Activated naive CD4-positive, alpha-beta T cell treated with anti-CD3 and anti-CD28 coated beads, Interleukin-2, amount 50 U/mL, for 24 hours (primary cell): ENCODE data around the gene OST4.

Source experiments
- H3K27ac Mint-ChIP-seq: one replicate; pipeline ENCODE4 v1.8.0; 2021; ENCODE audit warnings: mild to moderate bottlenecking, mixed read lengths
- H3K27me3 Mint-ChIP-seq: one replicate; pipeline ENCODE4 v1.8.0; 2021; ENCODE audit warnings: mixed read lengths
- H3K36me3 Mint-ChIP-seq: one replicate; pipeline ENCODE4 v1.8.0; 2021; ENCODE audit warnings: mixed read lengths
- H3K4me1 Mint-ChIP-seq: one replicate; pipeline ENCODE4 v1.8.0; 2021; ENCODE audit warnings: mixed read lengths
- H3K4me3 Mint-ChIP-seq: one replicate; pipeline ENCODE4 v1.8.0; 2021; ENCODE audit warnings: mild to moderate bottlenecking, mixed read lengths
- H3K9me3 Mint-ChIP-seq: one replicate; pipeline ENCODE4 v1.8.0; 2021; ENCODE audit warnings: mixed read lengths

The OST4 gene

GRCh38 chr2:27033253-27033852, 38.1 kb downstream of the OST4 start:
- Mint-ChIP-seq H3K27me3 (no peaks in the 10 kb centered on the region), H3K4me1 (peaks cover 40% of the 10 kb centered on the region), H3K27ac (peak overlapping the region; percentile 68), H3K9me3 (no peaks in the 10 kb centered on the region), H3K4me3 (peak overlapping the region; percentile 93), H3K36me3 (peaks cover 6% of the 10 kb centered on the region)

DNA sequence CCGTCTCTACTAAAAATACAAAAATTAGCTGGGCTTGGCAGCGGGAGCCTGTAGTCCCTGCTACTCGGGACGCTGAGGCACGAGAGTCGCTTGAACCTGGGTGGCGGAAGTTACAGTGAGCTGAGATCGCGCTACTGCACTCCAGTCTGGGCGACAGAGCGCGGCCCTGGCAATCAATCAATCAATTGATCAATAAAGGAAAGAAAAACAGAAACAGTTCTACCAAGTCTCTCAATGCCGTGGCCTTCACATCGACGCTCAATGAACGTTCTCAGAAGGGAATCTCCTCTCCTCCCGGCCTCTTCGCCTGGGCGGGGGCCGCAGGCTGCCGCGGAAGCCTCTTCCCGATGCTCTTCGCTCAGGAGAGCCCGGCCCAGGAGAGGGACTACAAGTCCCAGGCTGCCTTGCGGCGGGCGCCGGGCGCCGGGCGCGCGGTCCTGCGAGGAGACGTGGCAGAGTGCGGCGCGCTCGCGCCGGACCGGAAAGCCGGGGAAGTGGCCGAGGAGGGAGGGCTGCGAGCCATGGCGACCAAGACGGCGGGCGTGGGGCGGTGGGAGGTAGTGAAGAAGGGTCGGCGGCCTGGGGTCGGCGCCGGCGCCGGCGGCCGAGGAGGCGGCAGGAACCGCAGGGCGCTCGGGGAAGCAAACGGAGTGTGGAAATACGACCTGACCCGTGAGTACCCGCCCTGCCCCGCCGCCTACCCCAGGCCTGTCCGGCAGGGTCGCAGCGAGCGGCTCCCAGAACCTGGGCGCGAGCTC, 38.8 kb downstream of the OST4 start, which contains the start of gene TMEM214:
Gene TMEM214 (plus strand): TSS at position 471 of the 758 bp plus-strand sequence. CDS start 51 bp downstream, at position 522.
- no peaks in the 10 kb centered on the region for H3K9me3 Mint-ChIP-seq
- H3K27me3 Mint-ChIP-seq, result no peaks in the 10 kb centered on the region
- peaks cover 6% of the 10 kb centered on the region for H3K36me3 Mint-ChIP-seq
- H3K4me3 Mint-ChIP-seq, result peak within 1 kb of the TSS; percentile 93
- H3K27ac Mint-ChIP-seq, result peak within 1 kb of the TSS; percentile 91
- H3K4me1 Mint-ChIP-seq, result peaks cover 40% of the 10 kb centered on the region

- Mint-ChIP-seq H3K27me3 (no peaks in the 10 kb centered on the region), H3K4me1 (peaks cover 28% of the 10 kb centered on the region), H3K4me3 (no peak overlapping the region), H3K27ac (no peak overlapping the region), H3K9me3 (no peaks in the 10 kb centered on the region), H3K36me3 (peaks cover 1% of the 10 kb centered on the region)
These were observed 42.4 kb downstream of the OST4 start for GRCh38 chr2:27029051-27029450.

- no peaks in the 10 kb centered on the region for H3K36me3 Mint-ChIP-seq
- H3K27me3 Mint-ChIP-seq, result no peaks in the 10 kb centered on the region
- no peak overlapping the region for H3K4me3 Mint-ChIP-seq
- H3K9me3 Mint-ChIP-seq, result no peaks in the 10 kb centered on the region
- H3K27ac Mint-ChIP-seq, result no peak overlapping the region
- peaks cover 16% of the 10 kb centered on the region for H3K4me1 Mint-ChIP-seq
These were observed 44.2 kb downstream of the OST4 start for GRCh38 chr2:27027211-27027651.

GRCh38 chr2:27025861-27026851, 45.3 kb downstream of the OST4 start:
- Mint-ChIP-seq H3K27ac (no peak overlapping the region), H3K36me3 (no peaks in the 10 kb centered on the region), H3K4me3 (no peak overlapping the region), H3K27me3 (no peaks in the 10 kb centered on the region), H3K9me3 (no peaks in the 10 kb centered on the region), H3K4me1 (peaks cover 7% of the 10 kb centered on the region)

DNA sequence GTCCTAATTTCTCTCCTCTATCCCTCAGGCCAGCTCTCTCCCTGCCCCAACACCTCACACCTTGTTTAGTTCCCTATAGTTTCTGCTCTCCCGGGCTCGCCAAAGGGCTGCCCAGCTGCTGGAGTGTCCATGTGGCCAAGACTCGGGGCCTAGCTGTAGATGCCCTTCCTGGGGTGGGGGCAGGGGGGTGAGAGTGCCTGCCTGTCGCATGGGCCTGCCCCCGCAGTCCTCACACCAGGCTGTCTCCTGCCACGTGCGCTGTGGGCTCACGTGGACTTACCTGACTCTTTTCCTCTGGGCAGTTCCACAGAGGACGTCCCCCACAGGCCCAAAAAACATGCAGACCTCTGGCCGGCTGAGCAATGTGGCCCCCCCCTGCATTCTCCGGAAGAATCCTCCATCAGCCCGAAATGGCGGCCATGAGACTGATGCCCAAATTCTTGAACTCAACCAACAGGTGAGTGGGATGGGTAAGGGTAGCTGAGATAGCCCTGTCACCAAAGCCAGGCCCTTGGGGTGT, 46.1 kb downstream of the OST4 start:
- H3K36me3 Mint-ChIP-seq, result no peaks in the 10 kb centered on the region
- no peak overlapping the region for H3K27ac Mint-ChIP-seq
- no peak overlapping the region for H3K4me3 Mint-ChIP-seq
- H3K4me1 Mint-ChIP-seq, result peaks cover 5% of the 10 kb centered on the region
- H3K9me3 Mint-ChIP-seq, result no peaks in the 10 kb centered on the region
- H3K27me3 Mint-ChIP-seq, result no peaks in the 10 kb centered on the region

DNA sequence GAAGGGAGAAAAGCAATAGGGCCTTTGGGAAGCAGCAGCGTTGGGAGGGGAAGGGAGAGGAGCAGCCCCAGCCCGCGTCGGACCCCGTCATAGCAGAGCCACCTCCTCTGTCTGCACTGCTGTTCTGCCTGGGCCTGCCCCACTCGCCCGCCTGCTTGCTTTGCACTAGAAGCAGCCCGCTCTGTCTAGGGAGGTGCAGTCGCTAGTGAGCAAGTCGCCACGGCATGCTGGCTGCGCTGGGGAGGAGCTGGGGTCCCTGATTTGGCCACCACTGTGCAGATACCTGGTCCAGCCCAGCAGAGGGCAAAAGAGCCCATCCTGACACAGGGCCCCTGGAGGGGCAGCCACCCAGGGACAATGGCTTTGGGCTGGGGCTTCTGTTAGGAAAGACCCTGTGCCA, 46.6 kb downstream of the OST4 start:
- no peaks in the 10 kb centered on the region for H3K9me3 Mint-ChIP-seq
- H3K27me3 Mint-ChIP-seq, result no peaks in the 10 kb centered on the region
- no peaks in the 10 kb centered on the region for H3K36me3 Mint-ChIP-seq
- H3K27ac Mint-ChIP-seq, result no peak overlapping the region
- peaks cover 3% of the 10 kb centered on the region for H3K4me1 Mint-ChIP-seq
- H3K4me3 Mint-ChIP-seq, result no peak overlapping the region

DNA sequence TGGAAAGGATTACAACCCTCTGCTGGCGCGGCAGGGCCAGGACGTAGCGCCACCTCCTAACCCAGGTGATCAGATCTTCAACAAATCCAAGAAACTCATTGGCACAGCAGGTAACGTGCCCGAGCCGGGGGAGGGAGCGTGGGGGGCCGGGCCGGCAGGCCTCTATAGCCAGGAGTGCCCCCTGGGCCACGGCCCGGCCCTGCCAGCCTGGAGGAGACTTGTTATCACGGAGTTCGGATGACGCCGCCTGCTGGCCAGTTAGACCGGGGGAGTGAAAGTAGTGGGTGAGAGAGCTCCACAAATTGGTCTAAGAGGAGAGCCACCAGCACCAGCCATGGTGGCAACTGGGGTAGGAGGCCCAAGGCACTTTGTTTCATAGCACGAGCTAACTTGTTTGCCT, 47.3 kb downstream of the OST4 start:
- H3K36me3 Mint-ChIP-seq, result no peaks in the 10 kb centered on the region
- H3K4me1 Mint-ChIP-seq, result no peaks in the 10 kb centered on the region
- H3K9me3 Mint-ChIP-seq, result no peaks in the 10 kb centered on the region
- H3K27me3 Mint-ChIP-seq, result no peaks in the 10 kb centered on the region
- no peak overlapping the region for H3K27ac Mint-ChIP-seq
- no peak overlapping the region for H3K4me3 Mint-ChIP-seq

DNA sequence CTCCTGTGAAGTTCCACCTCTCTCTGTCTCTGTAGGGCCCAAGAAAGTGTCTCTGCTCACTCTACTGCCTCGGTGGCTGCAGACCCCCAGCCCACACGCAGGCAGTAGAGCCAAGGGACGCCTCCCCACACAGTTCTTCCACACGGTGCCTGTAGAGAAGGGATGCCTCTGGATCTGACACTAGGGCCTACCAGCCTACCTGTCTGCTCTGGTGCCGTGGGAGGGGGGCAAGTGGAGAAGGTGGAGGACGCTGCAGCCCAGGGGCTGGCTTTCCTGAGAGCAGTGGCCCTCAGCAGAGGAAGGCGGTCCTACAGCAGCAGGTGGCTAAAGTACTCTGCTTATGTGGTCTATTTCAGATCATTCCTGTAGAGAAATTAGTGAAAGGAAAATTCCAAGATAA, 47.7 kb downstream of the OST4 start:
- Mint-ChIP-seq H3K4me3 (no peak overlapping the region), H3K4me1 (no peaks in the 10 kb centered on the region), H3K27ac (no peak overlapping the region), H3K9me3 (no peaks in the 10 kb centered on the region), H3K27me3 (no peaks in the 10 kb centered on the region), H3K36me3 (no peaks in the 10 kb centered on the region)

DNA sequence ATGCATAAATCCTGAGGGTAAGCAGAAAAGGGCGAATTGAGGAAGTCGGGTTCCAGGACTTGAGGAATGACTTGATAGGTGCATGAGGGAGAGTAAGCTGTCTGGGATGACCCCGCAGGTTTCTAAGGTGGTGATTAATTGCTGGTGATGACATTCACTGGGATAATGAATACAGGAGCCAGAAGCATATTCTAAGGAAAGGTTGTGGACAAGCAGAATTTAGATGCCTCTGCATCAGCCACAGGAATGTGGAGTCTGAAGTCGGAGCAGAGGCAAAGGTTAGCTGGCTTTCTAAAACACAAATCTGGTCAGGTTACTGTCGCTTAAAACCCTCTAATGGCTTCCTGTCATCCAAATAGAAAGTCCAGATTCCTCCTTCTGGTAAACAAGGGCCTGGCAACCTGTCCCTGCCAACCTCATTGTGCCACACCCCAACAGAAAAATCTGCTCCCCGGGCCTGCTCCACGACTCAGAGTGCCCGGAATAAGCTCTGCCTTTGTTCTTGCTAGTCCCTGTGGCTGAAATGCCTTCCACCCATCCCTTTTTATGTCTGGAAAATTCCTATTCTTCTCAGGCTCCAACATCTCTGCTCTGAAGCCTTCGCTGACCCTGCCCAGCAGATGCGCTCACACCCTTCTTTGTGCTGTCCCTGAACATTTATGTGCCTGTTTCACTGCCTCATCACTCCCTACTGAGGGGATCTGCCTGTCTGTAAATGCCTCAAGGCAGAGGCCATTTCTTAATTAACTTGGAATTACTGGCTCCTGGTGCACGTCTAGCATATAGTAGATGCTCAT, 50.0 kb downstream of the OST4 start:
- Mint-ChIP-seq H3K4me1 (no peaks in the 10 kb centered on the region), H3K27me3 (no peaks in the 10 kb centered on the region), H3K9me3 (no peaks in the 10 kb centered on the region), H3K36me3 (no peaks in the 10 kb centered on the region), H3K27ac (no peak overlapping the region), H3K4me3 (no peak overlapping the region)
